GM12873 (cell line): ENCODE data around the gene GABBR1.

Source experiments
- TF ChIP-seq, protein P1 (sequence below): IDR thresholded peaks from 2 replicates; pipeline ENCODE4 v1.5.1; 2012; ENCODE audit warnings: low read depth, mild to moderate bottlenecking, moderate library complexity, low read length, control low read depth; ENCODE audit not compliant: insufficient read depth; ENCODE audit errors: missing control alignments

Gene GABBR1

GRCh38 chr6:29675561-29675960 lies 42.6 kb upstream of the GABBR1 start:
- TF ChIP-seq, protein P1, sequence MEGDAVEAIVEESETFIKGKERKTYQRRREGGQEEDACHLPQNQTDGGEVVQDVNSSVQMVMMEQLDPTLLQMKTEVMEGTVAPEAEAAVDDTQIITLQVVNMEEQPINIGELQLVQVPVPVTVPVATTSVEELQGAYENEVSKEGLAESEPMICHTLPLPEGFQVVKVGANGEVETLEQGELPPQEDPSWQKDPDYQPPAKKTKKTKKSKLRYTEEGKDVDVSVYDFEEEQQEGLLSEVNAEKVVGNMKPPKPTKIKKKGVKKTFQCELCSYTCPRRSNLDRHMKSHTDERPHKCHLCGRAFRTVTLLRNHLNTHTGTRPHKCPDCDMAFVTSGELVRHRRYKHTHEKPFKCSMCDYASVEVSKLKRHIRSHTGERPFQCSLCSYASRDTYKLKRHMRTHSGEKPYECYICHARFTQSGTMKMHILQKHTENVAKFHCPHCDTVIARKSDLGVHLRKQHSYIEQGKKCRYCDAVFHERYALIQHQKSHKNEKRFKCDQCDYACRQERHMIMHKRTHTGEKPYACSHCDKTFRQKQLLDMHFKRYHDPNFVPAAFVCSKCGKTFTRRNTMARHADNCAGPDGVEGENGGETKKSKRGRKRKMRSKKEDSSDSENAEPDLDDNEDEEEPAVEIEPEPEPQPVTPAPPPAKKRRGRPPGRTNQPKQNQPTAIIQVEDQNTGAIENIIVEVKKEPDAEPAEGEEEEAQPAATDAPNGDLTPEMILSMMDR, result no peak

- TF ChIP-seq, protein P1, result no peak
Observed at GRCh38 chr6:29674008-29674407, 41.0 kb upstream of the GABBR1 start.

DNA sequence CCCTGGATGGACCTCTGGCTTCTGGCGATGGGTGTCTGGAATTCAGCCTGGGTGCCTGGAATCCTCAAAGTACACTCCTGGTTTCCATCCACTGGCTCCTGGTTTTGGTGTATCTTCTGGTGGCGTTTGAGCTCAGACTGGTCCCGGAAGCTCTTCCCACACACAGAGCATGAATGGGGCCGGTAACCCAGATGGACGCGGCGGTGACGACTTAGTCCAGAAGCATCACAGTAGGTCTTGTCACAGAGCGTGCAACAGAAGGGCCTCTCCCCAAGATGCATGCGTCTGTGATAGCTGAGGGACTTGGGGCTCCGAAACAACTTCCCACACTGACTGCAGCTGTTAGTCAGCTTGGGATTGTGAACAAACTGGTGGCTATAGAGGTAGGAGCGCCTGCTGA lies 40.2 kb upstream of the GABBR1 start:
- TF ChIP-seq, protein P1, result no peak

GRCh38 chr6:29671026-29671425 lies 38.0 kb upstream of the GABBR1 start:
- TF ChIP-seq, protein P1, result no peak

- TF ChIP-seq, protein P1, result no peak
Observed at GRCh38 chr6:29667158-29667557, 34.2 kb upstream of the GABBR1 start.

DNA sequence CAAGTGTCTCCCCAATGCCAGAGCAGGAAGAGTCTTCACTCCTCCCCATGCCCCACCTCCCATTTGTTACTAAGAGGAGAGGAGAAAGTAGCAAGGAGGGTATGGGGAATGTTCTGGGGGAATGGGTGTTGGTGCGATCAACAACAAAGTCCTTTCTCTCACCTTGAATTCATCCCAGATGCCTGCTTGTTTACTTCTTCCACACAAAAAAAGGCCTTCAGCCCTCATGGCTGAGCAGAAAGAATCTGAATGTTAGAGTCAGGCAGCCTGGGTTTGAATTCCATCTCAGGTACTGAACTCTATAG lies 33.8 kb upstream of the GABBR1 start:
- TF ChIP-seq, protein P1, result no peak

DNA sequence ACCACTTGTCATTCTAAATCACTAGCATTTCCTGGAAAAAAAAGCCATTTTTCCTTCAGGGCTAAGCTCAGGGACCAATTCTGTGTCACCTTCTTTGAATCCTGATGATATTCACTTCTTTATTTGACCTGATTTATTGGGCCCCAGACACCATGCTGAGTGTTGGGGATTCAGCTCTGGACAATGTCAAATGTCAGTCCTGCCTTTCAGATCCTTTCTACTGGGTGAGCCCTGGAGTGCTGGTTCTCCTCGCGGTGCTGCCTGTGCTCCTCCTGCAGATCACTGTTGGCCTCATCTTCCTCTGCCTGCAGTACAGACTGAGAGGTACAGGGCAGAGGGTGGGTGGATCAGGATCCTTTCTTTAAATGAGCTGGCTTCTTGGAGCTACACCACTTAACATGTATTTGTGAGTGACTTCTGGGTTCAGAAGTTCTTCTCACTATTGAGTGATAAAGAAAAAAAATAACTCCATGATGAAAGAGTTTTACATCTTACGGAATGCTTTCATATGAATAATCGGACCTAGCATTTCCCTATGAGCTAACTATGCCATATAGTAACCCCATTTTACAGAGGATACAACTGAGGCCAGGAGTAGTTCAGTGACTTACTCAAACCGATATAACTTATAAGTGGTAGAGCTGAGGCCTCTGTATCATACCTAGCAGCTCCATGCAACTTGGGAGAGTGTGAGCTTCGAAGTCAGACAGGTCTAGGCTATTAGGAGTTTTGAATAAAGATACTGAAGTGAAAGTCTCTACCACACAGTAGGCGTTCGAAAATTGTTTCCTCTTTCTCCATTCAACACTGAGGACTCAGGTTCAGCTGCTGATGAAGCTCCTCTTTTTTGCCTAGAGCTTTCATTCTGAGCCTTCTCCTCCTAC lies 33.2 kb upstream of the GABBR1 start:
- TF ChIP-seq, protein P1, result no peak
